ENCODE measurements around the gene PARD6A. TPM values are rescaled to one million over a fixed set of nuclear protein-coding genes. Genes with fewer than 3 reads are reported as not detected.

Gene PARD6A
- total and polyA plus RNA-seq, 2 of the 13 experiments (the other 11 are each of a cell fraction or from before 2014, with no cell fraction given), result 3.5 to 4.3 TPM

GRCh38 chr16:67660564-67661028 is at the start of gene PARD6A (continued):
- TF ChIP-seq ZNF589 (CRISPR knock-in tag; conservative IDR thresholded peaks at IDR 0.05) (no peak), DZIP1 (CRISPR knock-in tag; IDR thresholded peaks at IDR 0.05) (peak; percentile 95), SETDB1 (CRISPR knock-in tag; IDR thresholded peaks at IDR 0.05; ENCODE audit: borderline replicate concordance) (no peak), HNRNPUL1 (IDR thresholded peaks at IDR 0.05; ENCODE audit: low read depth, low read length) (no peak), ZNF747 (CRISPR knock-in tag; IDR thresholded peaks at IDR 0.05; ENCODE audit: borderline replicate concordance) (no peak), FOXC1 (CRISPR knock-in tag; IDR thresholded peaks at IDR 0.05; ENCODE audit: borderline replicate concordance) (no peak), ZNF549 (CRISPR knock-in tag; IDR thresholded peaks at IDR 0.05) (no peak), SNAPC4 (CRISPR knock-in tag; IDR thresholded peaks at IDR 0.05) (0 out of 2 replicates have a peak, but pooled peaks have one; percentile 12), ZNF234 (CRISPR knock-in tag; conservative IDR thresholded peaks at IDR 0.05) (no peak), ZHX2 (IDR thresholded peaks at IDR 0.05; ENCODE audit: low read depth) (peak; percentile 90), ZHX2 (CRISPR knock-in tag; IDR thresholded peaks at IDR 0.05; ENCODE audit: borderline replicate concordance) (no peak), PHB2 (IDR thresholded peaks at IDR 0.05; ENCODE audit: partially characterized antibody) (no peak), NFKBIZ (CRISPR knock-in tag; IDR thresholded peaks at IDR 0.05) (peak; percentile 17; the same call in 1 of the 2 replicates), ZNF629 (CRISPR knock-in tag; conservative IDR thresholded peaks at IDR 0.05) (no peak), JUND (CRISPR knock-in tag; IDR thresholded peaks at IDR 0.05) (peak; percentile 81)

Data from HepG2 (cell line).